HT1080 (cell line): Measurements from ENCODE around the gene GFOD2. TPM values are rescaled to one million over a fixed set of nuclear protein-coding genes. Genes with fewer than 3 reads are reported as not detected.
A peak's percentile ranks its signal among the peaks of the same experiment; 100 is the strongest.

Experiments used
- DNase-seq: peaks from one replicate; pipeline ENCODE4 v3.0.0-alpha.2; 2015; ENCODE audit warnings: low read depth
- total RNA-seq: library from RNA; depleted of rRNA; stranded (reverse); fragments of >200 nt; shearing (Covaris generic); gene quantifications from 2 replicates; pipeline ENCODE4 v1.2.3, GENCODE V29; 2014

The GFOD2 gene
- total RNA-seq, 1 experiment from 2014 or later: 24.4 TPM

DNA sequence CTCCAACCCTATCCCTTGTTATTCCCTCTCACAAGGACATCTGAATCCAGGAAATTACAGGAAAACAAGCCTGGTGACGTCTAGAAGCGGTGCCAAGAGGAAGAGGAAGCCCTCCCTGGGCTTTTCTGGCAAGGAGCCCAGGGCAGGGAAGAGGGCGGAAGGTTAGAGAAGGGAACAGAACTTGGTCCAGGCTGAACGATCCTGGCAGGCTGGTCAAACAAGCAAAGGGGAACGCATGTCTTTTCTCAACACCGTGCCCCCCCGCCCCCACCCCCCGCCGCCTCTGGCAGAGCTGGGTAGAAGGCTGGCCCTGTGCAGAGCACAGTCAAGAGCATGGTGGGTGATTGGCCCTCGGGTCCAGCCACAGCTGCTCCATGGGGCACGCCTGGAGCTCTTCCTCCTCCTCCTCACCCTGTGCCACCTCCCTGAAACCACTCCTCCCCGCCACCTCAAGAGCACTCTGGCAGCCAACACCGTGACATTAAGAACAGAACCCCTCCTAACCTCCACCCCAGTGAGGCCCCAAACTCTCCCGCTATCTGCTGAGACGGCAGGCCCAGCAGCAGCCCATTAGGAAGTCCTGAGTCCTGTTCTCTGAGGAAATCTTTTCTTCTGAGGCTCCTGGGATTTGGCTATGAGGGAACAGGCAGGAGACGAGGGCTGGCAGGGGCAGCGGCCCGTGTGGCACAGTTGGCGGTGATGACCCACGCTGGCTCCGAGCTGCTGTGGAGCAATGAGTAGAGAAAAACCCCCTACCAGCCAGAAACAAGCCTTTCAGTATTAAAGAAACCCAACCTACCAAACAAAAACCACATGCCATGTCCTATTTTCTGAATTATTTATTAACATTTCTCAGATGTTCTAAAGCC is 45.2 kb downstream of the GFOD2 start:
- no peak for DNase-seq

GRCh38 chr16:67672739-67673662 is 46.1 kb downstream of the GFOD2 start:
- peak; percentile 63 for DNase-seq

- DNase-seq: no peak
Observed at GRCh38 chr16:67672306-67672705, 46.8 kb downstream of the GFOD2 start.

GRCh38 chr16:67669499-67670101 is 49.5 kb downstream of the GFOD2 start:
- no peak for DNase-seq

GRCh38 chr16:67668495-67669157 is 50.5 kb downstream of the GFOD2 start:
- no peak for DNase-seq

DNA sequence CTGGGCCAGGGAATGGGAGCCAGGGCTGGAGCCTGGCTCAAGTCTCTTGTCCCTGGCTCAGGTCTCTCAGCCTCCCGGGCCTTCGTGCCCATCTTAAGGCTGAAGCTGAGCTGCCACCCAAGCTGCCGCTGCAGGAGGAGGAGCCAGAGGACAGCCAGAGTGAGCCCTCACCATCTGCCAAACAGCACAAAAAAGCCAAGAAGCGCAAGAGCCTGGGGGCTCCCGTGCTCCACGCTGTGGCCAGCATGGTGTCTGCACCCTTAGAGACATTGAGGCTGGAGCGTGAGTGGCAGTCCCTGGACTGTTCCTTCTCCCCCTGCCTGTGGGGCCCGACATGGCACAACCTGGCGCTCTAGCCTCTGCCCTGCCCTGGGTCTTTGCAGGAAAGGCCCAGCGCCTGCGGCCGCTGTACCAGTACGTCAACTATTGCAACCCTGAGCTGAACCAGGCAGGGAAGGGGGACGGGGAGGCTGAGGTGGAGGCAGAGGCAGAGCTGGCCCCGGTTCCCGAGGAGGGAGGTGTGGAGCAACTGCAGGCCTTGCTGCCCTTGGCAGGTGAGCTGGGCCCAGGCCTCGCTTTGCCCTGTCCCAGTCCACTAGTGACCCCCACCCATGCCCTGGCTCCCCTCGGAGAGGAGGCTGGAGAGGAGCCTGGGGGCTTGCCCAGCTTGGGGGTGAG is 51.2 kb downstream of the GFOD2 start:
- peak; percentile 88 for DNase-seq

GRCh38 chr16:67667453-67667816 is 51.7 kb downstream of the GFOD2 start:
- no peak for DNase-seq

GRCh38 chr16:67666559-67667452 is 52.3 kb downstream of the GFOD2 start, which contains the start of the genes C16orf86 and ENKD1:
C16orf86 (plus strand) TSS chr16:67666814; CDS start chr16:67666971, 157 bp downstream.
ENKD1 (minus strand) TSS chr16:67666750; CDS start chr16:67666442, 308 bp downstream.
- DNase-seq: peak; percentile 64

GRCh38 chr16:67666032-67666551 is 53.0 kb downstream of the GFOD2 start:
- DNase-seq: peak; percentile 40

- no peak for DNase-seq
Observed at GRCh38 chr16:67665598-67665997, 53.5 kb downstream of the GFOD2 start.

- DNase-seq: no peak
Observed at GRCh38 chr16:67664871-67665270, 54.2 kb downstream of the GFOD2 start.

DNA sequence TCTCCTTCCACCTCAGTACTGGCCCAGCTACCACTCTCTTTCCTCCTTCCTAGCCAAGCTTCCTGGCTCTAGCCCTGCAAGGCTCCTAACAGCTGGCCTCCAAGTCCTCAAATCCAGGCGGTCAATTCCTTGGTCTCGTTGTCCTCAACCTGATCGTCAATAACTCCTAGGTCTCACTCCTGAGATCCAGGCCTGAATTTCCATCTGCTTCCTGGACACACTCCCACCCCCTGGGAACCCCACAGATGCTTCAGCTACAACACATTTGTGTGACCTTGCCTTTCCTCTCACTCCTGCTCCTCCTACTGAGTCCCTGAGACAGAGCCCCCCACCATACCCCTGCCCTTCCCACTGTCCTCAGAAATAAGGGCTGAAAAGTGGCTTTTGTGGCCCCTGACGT is 54.9 kb downstream of the GFOD2 start:
- no peak for DNase-seq

GRCh38 chr16:67663877-67664222 is 55.3 kb downstream of the GFOD2 start:
- no peak for DNase-seq

DNA sequence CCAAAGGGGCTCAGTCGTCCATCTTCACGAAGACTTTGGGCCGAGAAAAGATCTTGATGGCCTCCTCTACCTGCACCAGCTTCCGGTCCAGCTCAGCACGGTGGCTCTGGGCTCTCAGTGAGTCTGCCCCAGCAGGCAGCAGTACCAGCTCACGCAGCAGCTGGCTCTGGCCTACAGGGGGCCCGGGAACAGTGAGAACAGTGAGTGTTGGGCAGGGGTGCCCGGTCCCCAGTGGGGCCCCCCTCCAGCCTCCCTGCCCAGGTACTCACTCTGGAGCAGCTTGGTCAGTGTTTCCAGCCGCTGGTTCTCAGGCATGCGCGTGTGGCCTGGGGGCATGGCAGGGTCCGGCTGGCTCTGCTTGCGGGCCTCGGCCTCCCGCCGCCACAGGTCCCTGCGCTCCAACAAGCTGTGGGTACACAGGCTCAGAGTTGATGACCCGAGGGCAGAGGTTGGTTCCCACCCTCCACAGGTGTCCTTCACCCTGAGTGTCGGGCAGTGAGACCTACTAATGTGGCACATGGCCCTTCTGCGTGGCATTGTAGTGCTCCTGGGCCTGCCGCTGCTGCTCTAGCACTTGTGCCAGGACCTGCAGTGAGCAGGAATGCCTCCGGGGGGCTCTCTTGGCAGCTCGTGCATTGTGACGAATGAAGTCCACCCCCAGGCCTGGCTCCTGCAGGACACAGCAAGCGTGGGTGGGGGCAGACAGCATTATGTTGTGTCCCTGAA is 55.8 kb downstream of the GFOD2 start:
- DNase-seq: no peak

DNA sequence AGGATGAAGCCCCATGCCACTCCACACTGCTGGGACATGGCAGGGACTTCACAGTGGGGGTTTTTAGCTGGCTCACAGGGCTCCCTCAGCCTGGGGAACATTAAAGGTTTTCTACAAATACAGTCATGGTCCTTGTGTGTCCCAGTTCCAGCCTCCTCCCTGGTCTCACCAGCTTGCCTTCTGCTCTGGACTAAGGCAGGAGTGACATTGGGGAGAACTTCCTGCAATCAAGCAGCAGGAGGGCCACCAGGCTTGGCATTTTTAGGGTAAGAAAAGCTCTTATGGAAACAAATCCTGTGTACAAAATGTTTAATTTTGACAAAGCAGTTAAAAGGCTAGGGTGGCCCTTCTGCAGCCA is 56.5 kb downstream of the GFOD2 start:
- no peak for DNase-seq

- DNase-seq: no peak
Observed at GRCh38 chr16:67661886-67662652, 57.0 kb downstream of the GFOD2 start.

GRCh38 chr16:67661101-67661761 is 57.9 kb downstream of the GFOD2 start:
- no peak for DNase-seq
